ENCODE results near the gene ARID1B. TPM values are rescaled to one million over a fixed set of nuclear protein-coding genes. Genes with fewer than 3 reads are reported as not detected.

The ARID1B gene
- total and polyA plus RNA-seq, 2 of the 13 experiments (the other 11 are each of a cell fraction or from before 2014, with no cell fraction given): 20.1 to 32.6 TPM

- TF ChIP-seq ZBTB7A (CRISPR knock-in tag; IDR thresholded peaks at IDR 0.05) (0 out of 2 replicates have a peak, but pooled peaks have one; percentile 46), ZNF615 (CRISPR knock-in tag; IDR thresholded peaks at IDR 0.05; ENCODE audit: borderline replicate concordance) (peak; percentile 77; the same call in 1 of the 2 replicates), ZNF296 (CRISPR knock-in tag; conservative IDR thresholded peaks at IDR 0.05) (no peak), ZNF530 (CRISPR knock-in tag; IDR thresholded peaks at IDR 0.05; ENCODE audit: low read depth) (no peak), FOXP1 (IDR thresholded peaks at IDR 0.05) (no peak), FOXP1 (CRISPR knock-in tag; IDR thresholded peaks at IDR 0.05) (peak; percentile 22; the same call in 1 of the 2 replicates), ZBTB4 (CRISPR knock-in tag; IDR thresholded peaks at IDR 0.05; ENCODE audit: borderline replicate concordance) (0 out of 2 replicates have a peak, but pooled peaks have one; percentile 68), ZNF12 (CRISPR knock-in tag; IDR thresholded peaks at IDR 0.05) (peak; percentile 79), ETV6 (CRISPR knock-in tag; conservative IDR thresholded peaks at IDR 0.05) (no peak; the same call in 1 of the 2 replicates), MIER3 (CRISPR knock-in tag; IDR thresholded peaks at IDR 0.05; ENCODE audit: borderline replicate concordance) (peak; percentile 58; the same call in 1 of the 2 replicates), ZNF782 (CRISPR knock-in tag; IDR thresholded peaks at IDR 0.05; ENCODE audit: borderline replicate concordance) (no peak; the same call in 1 of the 2 replicates), RFXANK (CRISPR knock-in tag; IDR thresholded peaks at IDR 0.05) (0 out of 2 replicates have a peak, but pooled peaks have one; percentile 67), LCORL (IDR thresholded peaks at IDR 0.05) (0 out of 2 replicates have a peak, but pooled peaks have one; percentile 16), LCORL (CRISPR knock-in tag; IDR thresholded peaks at IDR 0.05) (peak; percentile 92), TGIF2 (CRISPR knock-in tag; IDR thresholded peaks at IDR 0.05) (no peak), NFAT5 (CRISPR knock-in tag; IDR thresholded peaks at IDR 0.05) (peak; percentile 88; the same call in 1 of the 2 replicates)
- TF ChIP-seq, protein P1, sequence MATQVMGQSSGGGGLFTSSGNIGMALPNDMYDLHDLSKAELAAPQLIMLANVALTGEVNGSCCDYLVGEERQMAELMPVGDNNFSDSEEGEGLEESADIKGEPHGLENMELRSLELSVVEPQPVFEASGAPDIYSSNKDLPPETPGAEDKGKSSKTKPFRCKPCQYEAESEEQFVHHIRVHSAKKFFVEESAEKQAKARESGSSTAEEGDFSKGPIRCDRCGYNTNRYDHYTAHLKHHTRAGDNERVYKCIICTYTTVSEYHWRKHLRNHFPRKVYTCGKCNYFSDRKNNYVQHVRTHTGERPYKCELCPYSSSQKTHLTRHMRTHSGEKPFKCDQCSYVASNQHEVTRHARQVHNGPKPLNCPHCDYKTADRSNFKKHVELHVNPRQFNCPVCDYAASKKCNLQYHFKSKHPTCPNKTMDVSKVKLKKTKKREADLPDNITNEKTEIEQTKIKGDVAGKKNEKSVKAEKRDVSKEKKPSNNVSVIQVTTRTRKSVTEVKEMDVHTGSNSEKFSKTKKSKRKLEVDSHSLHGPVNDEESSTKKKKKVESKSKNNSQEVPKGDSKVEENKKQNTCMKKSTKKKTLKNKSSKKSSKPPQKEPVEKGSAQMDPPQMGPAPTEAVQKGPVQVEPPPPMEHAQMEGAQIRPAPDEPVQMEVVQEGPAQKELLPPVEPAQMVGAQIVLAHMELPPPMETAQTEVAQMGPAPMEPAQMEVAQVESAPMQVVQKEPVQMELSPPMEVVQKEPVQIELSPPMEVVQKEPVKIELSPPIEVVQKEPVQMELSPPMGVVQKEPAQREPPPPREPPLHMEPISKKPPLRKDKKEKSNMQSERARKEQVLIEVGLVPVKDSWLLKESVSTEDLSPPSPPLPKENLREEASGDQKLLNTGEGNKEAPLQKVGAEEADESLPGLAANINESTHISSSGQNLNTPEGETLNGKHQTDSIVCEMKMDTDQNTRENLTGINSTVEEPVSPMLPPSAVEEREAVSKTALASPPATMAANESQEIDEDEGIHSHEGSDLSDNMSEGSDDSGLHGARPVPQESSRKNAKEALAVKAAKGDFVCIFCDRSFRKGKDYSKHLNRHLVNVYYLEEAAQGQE (IDR thresholded peaks at IDR 0.05; ENCODE audit: borderline replicate concordance in 1 of 2, low read depth in 1 of 2, low read length in 2 of 2): peak in 1 of 2 experiments; percentile 74; a peak in 1 of 4 replicates
These were observed 244.3 kb downstream of the ARID1B start (continued) for GRCh38 chr6:157021344-157021992.
